Esophagus muscularis mucosa (tissue), 4 donors: ENCODE data around the gene PET117. TPM values are rescaled to one million over a fixed set of nuclear protein-coding genes. Genes with fewer than 3 reads are reported as not detected.

Experiments
- DNase-seq: peaks from one replicate; pipeline ENCODE4 v3.0.0-alpha.2; 2017; ENCODE audit errors: extremely low spot score
- H3K27ac ChIP-seq, 4 donors: fragments of 200-600 bp; sonication (generic); replicated peaks in 1 of 4; 1 replicate in 3 of 4; 2 replicates in 1 of 4; pipeline ENCODE4 v1.5.1; 2016 to 2019; ENCODE audit warnings: mild to moderate bottlenecking in 1 of 4
- H3K27me3 ChIP-seq, 4 donors: fragments of 200-600 bp; sonication (generic); one replicate each; pipeline versions ENCODE4 v1.5.1 to v1.6.0; 2016 to 2019
- H3K36me3 ChIP-seq, 4 donors: fragments of 200-600 bp; sonication (generic); one replicate each; pipeline ENCODE4 v1.5.1; 2016 to 2019
- H3K4me1 ChIP-seq, 4 donors: fragments of 200-600 bp; sonication (generic); one replicate each; pipeline ENCODE4 v1.5.1; 2016 to 2019
- H3K4me3 ChIP-seq, 4 donors: fragments of 200-600 bp; sonication (generic); 1 replicate in 2 of 4; 2 replicates in 2 of 4; pipeline ENCODE4 v1.5.1; 2016 to 2019; ENCODE audit warnings: mild to moderate bottlenecking in 4 of 4, moderate library complexity in 1 of 4
- H3K9me3 ChIP-seq, 4 donors: fragments of 200-600 bp; sonication (generic); 1 replicate in 3 of 4; 2 replicates in 1 of 4; pipeline ENCODE4 v1.5.1; 2016 to 2019
- EP300 ChIP-seq: sonication (generic); formaldehyde crosslinking; IDR thresholded peaks from one replicate; pipeline ENCODE4 v1.6.1; 2017; ENCODE audit warnings: antibody characterized with exemption
- POLR2A ChIP-seq: fragments of 450-650 bp; IDR thresholded peaks from one replicate; pipeline ENCODE4 v1.6.1; 2017; ENCODE audit warnings: antibody characterized with exemption, moderate library complexity, mild to moderate bottlenecking, low read depth
- POLR2AphosphoS5 ChIP-seq, 2 donors: sonication (generic); formaldehyde crosslinking; IDR thresholded peaks; one replicate each; pipeline ENCODE4 v1.6.1; 2017; ENCODE audit warnings: antibody characterized with exemption in 2 of 2
- WGBS: methylation state at CpG from one replicate; pipeline ENCODE4 v1.1.5; 2018; 5-methylcytosine and 5-hydroxymethylcytosine counted together
- intact Hi-C: fragments of 100-400 bp; cut with DNase I; formaldehyde crosslinking; loops from one replicate; pipeline ENCODE4 v1.15.1; 2023
- small RNA-seq, 3 donors: library from RNA; depleted of rRNA; stranded (forward); fragments of <200 nt; gene quantifications; one replicate each; pipeline ENCODE3, GENCODE V24; 2016
- total RNA-seq, 4 donors: library from RNA; depleted of rRNA; stranded (reverse); fragments of >200 nt; gene quantifications; one replicate each; pipeline versions ENCODE4 v1.1.0 to v1.2.1, GENCODE V29; 2016
- TF ChIP-seq, protein P1 (sequence below), 3 experiments: fragments of 200-600 bp in 2 of 3; fragments of 450-650 bp in 1 of 3; sonication (generic) in 2 of 3; IDR thresholded peaks; one replicate each; pipeline ENCODE4 v1.5.1; 2017 to 2019; ENCODE audit warnings: antibody characterized with exemption in 3 of 3, mild to moderate bottlenecking in 2 of 3, moderate library complexity in 1 of 3

PET117 gene
- total RNA-seq, 4 donors from 2014 or later: 13.4 to 28.4 (median 16.9) TPM

GRCh38 chr20:18190338-18191233 is 52.9 kb downstream of the PET117 start:
- Histone ChIP-seq H3K36me3 (peaks cover 21 to 49% (median 42%) of the 10 kb centered on the region in 4 donors), H3K27ac (no peak overlapping the region), H3K27me3 (no peaks in the 10 kb centered on the region), H3K4me1 (no peaks in the 10 kb centered on the region), H3K4me3 (no peak overlapping the region), H3K9me3 (no peaks in the 10 kb centered on the region)
- intact Hi-C loops: no loop called here
- no peak for TF ChIP-seq EP300
- TF ChIP-seq, protein P1, sequence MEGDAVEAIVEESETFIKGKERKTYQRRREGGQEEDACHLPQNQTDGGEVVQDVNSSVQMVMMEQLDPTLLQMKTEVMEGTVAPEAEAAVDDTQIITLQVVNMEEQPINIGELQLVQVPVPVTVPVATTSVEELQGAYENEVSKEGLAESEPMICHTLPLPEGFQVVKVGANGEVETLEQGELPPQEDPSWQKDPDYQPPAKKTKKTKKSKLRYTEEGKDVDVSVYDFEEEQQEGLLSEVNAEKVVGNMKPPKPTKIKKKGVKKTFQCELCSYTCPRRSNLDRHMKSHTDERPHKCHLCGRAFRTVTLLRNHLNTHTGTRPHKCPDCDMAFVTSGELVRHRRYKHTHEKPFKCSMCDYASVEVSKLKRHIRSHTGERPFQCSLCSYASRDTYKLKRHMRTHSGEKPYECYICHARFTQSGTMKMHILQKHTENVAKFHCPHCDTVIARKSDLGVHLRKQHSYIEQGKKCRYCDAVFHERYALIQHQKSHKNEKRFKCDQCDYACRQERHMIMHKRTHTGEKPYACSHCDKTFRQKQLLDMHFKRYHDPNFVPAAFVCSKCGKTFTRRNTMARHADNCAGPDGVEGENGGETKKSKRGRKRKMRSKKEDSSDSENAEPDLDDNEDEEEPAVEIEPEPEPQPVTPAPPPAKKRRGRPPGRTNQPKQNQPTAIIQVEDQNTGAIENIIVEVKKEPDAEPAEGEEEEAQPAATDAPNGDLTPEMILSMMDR (IDR thresholded peaks at IDR 0.05): no peak
- no peak for TF ChIP-seq POLR2AphosphoS5 (IDR thresholded peaks at IDR 0.05)
- no peak for TF ChIP-seq POLR2A
- WGBS: 87% methylated on average over 3 of the region's 3 CpGs
- DNase-seq: no peak

- WGBS: 80% methylated on average over 1 of the region's 1 CpG
- intact Hi-C loops: no loop called here
These were observed 53.6 kb downstream of the PET117 start for GRCh38 chr20:18191306-18191705.

More at GRCh38 chr20:18191306-18191705, 53.6 kb downstream of the PET117 start:
- TF ChIP-seq POLR2AphosphoS5 (IDR thresholded peaks at IDR 0.05): no peak
- TF ChIP-seq EP300: no peak
- TF ChIP-seq POLR2A: no peak
- TF ChIP-seq, protein P1 (IDR thresholded peaks at IDR 0.05): no peak
- Histone ChIP-seq H3K9me3 (no peaks in the 10 kb centered on the region), H3K36me3 (peaks cover 16 to 41% (median 35%) of the 10 kb centered on the region in 4 donors), H3K27ac (no peak overlapping the region), H3K27me3 (no peaks in the 10 kb centered on the region), H3K4me3 (no peak overlapping the region), H3K4me1 (no peaks in the 10 kb centered on the region)
- DNase-seq: no peak

Small RNA genes lying within 50 kb of the gene (small RNA-seq; reads per million reads assigned to genes)
- 0 reads per million in 3 donors for gene RF00019
- 0 reads per million in 3 donors for gene RNU7-137P

Other genes with a start within 250 kb of the PET117 start
- 10 to 100 TPM; 58.3 to 67.3 (median 63.9) TPM for gene SNX5, start 169.1 kb upstream of the PET117 start, total RNA-seq
- 1 to 10 TPM; 5.2 to 6.5 (median 6.0) TPM for gene MGME1, start 168.8 kb upstream of the PET117 start, total RNA-seq
- gene OVOL2, start 79.9 kb upstream of the PET117 start, total RNA-seq: not detected
- gene KAT14, start within 50 bp of the PET117 start, total RNA-seq: 10 to 100 TPM; 14.1 to 18.2 (median 16.3) TPM
- 10 to 100 TPM; 10.9 to 18.9 (median 14.6) TPM for gene ZNF133, start 150.7 kb downstream of the PET117 start, total RNA-seq